H1 (cell line): ENCODE measurements around the gene FBXW5. TPM values are rescaled to one million over a fixed set of nuclear protein-coding genes. Genes with fewer than 3 reads are reported as not detected.

Experiments used
- EZH2 ChIP-seq: fragments of 200-600 bp; sonication (generic); IDR thresholded peaks from 2 replicates; pipeline ENCODE4 v1.7.1; 2012; ENCODE audit warnings: low read depth, mild to moderate bottlenecking, moderate library complexity, low read length, inconsistent platforms; ENCODE audit not compliant: severe bottlenecking
- RXRA ChIP-seq: IDR thresholded peaks from 2 replicates; pipeline ENCODE4 v1.6.1; 2011; ENCODE audit warnings: low read depth, mild to moderate bottlenecking, low read length, moderate library complexity; ENCODE audit not compliant: insufficient read depth
- SIN3A ChIP-seq, 2 experiments: IDR thresholded peaks in 1 of 2; conservative IDR thresholded peaks in 1 of 2; 2 replicates each; pipeline ENCODE4 v1.6.1; 2011 to 2012; ENCODE audit warnings: low read length in 2 of 2, improper control_type of control experiment in 1 of 2, low read depth in 1 of 2, mild to moderate bottlenecking in 1 of 2
- polyA plus RNA-seq, 7 experiments: library from polyadenylated mRNA; depleted of rRNA in 3 of 7; stranded (reverse) in 5 of 7; unstranded in 2 of 7; fragments of >200 nt in 5 of 7; fragments of 200-250 nt in 2 of 7; gene quantifications; 1 replicate in 5 of 7; 2 replicates in 1 of 7; 4 replicates in 1 of 7; pipeline versions ENCODE4 v1.2.1 to v1.2.3, GENCODE V29; 2011 to 2013; ENCODE audit warnings: missing spikeins in 2 of 7, mixed read lengths in 2 of 7
- total RNA-seq: library from RNA; stranded (reverse); fragmentation: NEBNext Ultra II Directional; extraction: Animal tissue kit (Norgen Biotek cat#: 25700); gene quantifications from 2 replicates; pipeline ENCODE4 v1.2.1, GENCODE V29; 2021

The FBXW5 gene
- total and polyA plus RNA-seq, 2 of the 8 experiments (the other 6 are each of a cell fraction or from before 2014, with no cell fraction given) = 49.0 to 71.0 TPM

GRCh38 chr9:136963341-136963740 is 18.8 kb upstream of the FBXW5 start (continued):
- TF ChIP-seq SIN3A (conservative IDR thresholded peaks at IDR 0.05 in 1 of 2, IDR thresholded peaks at IDR 0.05 in 1 of 2; ENCODE audit: low read depth in 1 of 2, low read length in 2 of 2) = no peak
- TF ChIP-seq EZH2 = no peak
- TF ChIP-seq RXRA = no peak
- TF ChIP-seq, all 59 proteins: peak for 0
